Naive thymus-derived CD4-positive, alpha-beta T cell (primary cell): ENCODE measurements around the gene PLEKHH2. TPM values are rescaled to one million over a fixed set of nuclear protein-coding genes. Genes with fewer than 3 reads are reported as not detected.
"Not testable (repeated sequence)": the region's sequence is repeated elsewhere in the genome, so short reads cannot be mapped to it uniquely, and the experiment has no call there.

ENCODE experiments used
- ATAC-seq: fragments of 150-1000 bp; cut with Tn5 transposase; 2 replicates; pipeline ENCODE4 v1.10.0; 2021; ENCODE audit warnings: mild to moderate bottlenecking, moderate library complexity
- CTCF ChIA-PET: fragments of 350-600 bp; sonication (Branson Sonifier 250); formaldehyde crosslinking; loops from one replicate; lab custom pipeline; 2021; ENCODE audit warnings: antibody characterized with exemption; lab: Charles Lee
- POLR2A ChIA-PET: fragments of 350-600 bp; sonication (Branson Sonifier 250); formaldehyde crosslinking; loops from one replicate; lab custom pipeline; 2021; ENCODE audit warnings: antibody characterized with exemption, inconsistent platforms; lab: Charles Lee
- DNase-seq, 9 donors: peaks; one replicate each; pipeline versions ENCODE4 v3.0.0 to v3.0.0-alpha.2; 2020 to 2022; ENCODE audit warnings: mixed read lengths in 1 of 9
- H3K27ac ChIP-seq: one replicate; pipeline ENCODE4 v1.7.0; 2013; ENCODE audit warnings: mild to moderate bottlenecking, low read depth, low read length, moderate library complexity
- H3K27me3 ChIP-seq, 2 donors: one replicate each; pipeline ENCODE4 v1.7.0; 2013; ENCODE audit warnings: low read length in 2 of 2, mild to moderate bottlenecking in 2 of 2, moderate library complexity in 2 of 2; ENCODE audit not compliant: control insufficient read depth in 2 of 2, insufficient read depth in 2 of 2
- H3K36me3 ChIP-seq, 3 experiments: 1 replicate in 2 of 3; 2 replicates in 1 of 3; pipeline ENCODE4 v1.7.0; 2013; ENCODE audit warnings: low read length in 3 of 3, mild to moderate bottlenecking in 3 of 3, moderate library complexity in 1 of 3; ENCODE audit not compliant: insufficient read depth in 3 of 3, control insufficient read depth in 2 of 3
- H3K4me1 ChIP-seq, 2 donors: one replicate each; pipeline ENCODE4 v1.7.0; 2013; ENCODE audit warnings: low read length in 2 of 2, mild to moderate bottlenecking in 2 of 2, moderate library complexity in 1 of 2; ENCODE audit not compliant: control insufficient read depth in 2 of 2, insufficient read depth in 2 of 2
- H3K4me3 ChIP-seq: 2 replicates; pipeline ENCODE4 v1.7.0; 2013; ENCODE audit warnings: mild to moderate bottlenecking, low read length
- H3K9me3 ChIP-seq, 3 experiments: 1 replicate in 2 of 3; 2 replicates in 1 of 3; pipeline ENCODE4 v1.7.0; 2013; ENCODE audit warnings: low read length in 3 of 3; ENCODE audit not compliant: control insufficient read depth in 2 of 3
- H3K27ac Mint-ChIP-seq, 9 donors: one replicate each; pipeline ENCODE4 v1.8.0; 2020 to 2022; ENCODE audit warnings: mixed read lengths in 9 of 9, mild to moderate bottlenecking in 8 of 9, moderate library complexity in 5 of 9, inconsistent platforms in 2 of 9
- H3K27me3 Mint-ChIP-seq, 5 donors: one replicate each; pipeline ENCODE4 v1.8.0; 2021 to 2022; ENCODE audit warnings: mixed read lengths in 5 of 5, mild to moderate bottlenecking in 1 of 5
- H3K36me3 Mint-ChIP-seq, 5 donors: one replicate each; pipeline ENCODE4 v1.8.0; 2020 to 2022; ENCODE audit warnings: mixed read lengths in 5 of 5, mild to moderate bottlenecking in 3 of 5, inconsistent platforms in 1 of 5
- H3K4me1 Mint-ChIP-seq, 7 donors: one replicate each; pipeline ENCODE4 v1.8.0; 2020 to 2022; ENCODE audit warnings: mixed read lengths in 7 of 7, mild to moderate bottlenecking in 3 of 7, inconsistent platforms in 1 of 7
- H3K4me3 Mint-ChIP-seq, 10 donors: one replicate each; pipeline ENCODE4 v1.8.0; 2020 to 2022; ENCODE audit warnings: mild to moderate bottlenecking in 10 of 10, mixed read lengths in 10 of 10, moderate library complexity in 6 of 10, inconsistent platforms in 2 of 10
- H3K9me3 Mint-ChIP-seq, 11 donors: one replicate each; pipeline ENCODE4 v1.8.0; 2020 to 2022; ENCODE audit warnings: mixed read lengths in 11 of 11, mild to moderate bottlenecking in 4 of 11, inconsistent platforms in 1 of 11, moderate library complexity in 1 of 11
- intact Hi-C, 2 donors: fragments of 100-400 bp; cut with micrococcal nuclease; formaldehyde crosslinking; loops; one replicate each; pipeline ENCODE4 v1.15.1; 2023
- polyA plus RNA-seq, 2 donors: library from polyadenylated mRNA; unstranded; fragments of 300-500 nt; fragmentation: Illumina TruSeq; gene quantifications; one replicate each; pipeline ENCODE4 v1.2.3, GENCODE V29; 2021
- total RNA-seq, 6 experiments: library from RNA in 5 of 6; stranded (reverse) in 5 of 6; gene quantifications; 1 replicate in 5 of 6; 2 replicates in 1 of 6; pipeline ENCODE4 v1.2.3 and lab custom pipeline; 2021 to 2026

Gene PLEKHH2
- total and polyA plus RNA-seq, 7 experiments from 2014 or later, result 0.02 to 2.8 (median 1.9) TPM; not detected in 1

DNA sequence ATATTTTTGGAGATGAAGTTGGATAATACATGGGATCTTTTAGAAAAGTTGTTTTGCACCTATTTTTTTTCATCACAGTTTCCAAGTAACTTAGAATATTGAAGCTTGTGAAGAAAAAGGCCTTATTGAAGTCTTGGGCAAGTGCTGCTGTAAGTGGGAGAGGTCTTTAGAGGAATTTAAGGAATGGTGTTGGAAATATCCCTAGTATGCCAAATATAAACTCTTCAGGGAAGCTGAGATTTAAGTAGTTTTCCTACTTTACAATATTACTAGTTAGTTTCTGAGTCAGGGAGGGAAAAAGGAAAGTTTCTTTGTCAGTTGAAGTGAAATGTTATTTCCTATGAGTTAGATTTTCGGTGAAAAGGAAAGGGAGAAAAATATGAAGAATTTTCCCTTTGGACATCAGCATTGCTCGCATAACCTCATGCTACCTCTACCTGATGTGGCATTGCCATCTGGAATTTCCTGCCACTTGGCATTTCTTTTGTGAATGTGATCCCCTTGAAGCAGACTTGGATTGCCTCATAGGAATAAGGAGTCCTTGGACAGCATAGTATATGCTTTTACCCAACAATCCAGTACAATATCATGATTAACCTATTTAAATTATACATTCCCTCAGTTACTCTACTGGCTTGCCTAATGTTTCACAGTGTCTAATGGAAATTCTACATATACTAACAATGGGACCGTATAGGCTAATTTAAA is 12.1 kb downstream of the PLEKHH2 start:
- POLR2A ChIA-PET, result no interaction called here
- intact Hi-C loops, result no loop called here

DNA sequence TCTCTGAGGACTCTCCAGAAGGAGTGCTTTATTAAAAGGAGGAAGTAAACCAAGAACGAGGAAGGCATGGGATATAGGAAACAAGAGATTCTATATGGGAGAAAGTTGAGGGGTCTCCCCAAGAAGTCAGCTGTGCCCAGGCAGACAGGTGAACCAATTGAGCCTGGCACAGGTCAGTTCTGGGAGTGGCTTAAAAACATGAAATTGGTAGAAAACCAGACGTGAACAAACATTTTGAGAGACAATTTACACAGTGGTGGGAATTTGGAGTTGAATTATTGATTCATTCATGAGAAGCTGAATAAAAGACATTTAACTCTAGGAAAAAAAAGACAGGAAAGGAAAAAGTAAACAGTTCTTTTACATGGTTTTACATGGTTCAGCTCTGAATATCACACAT is 16.4 kb downstream of the PLEKHH2 start:
- H3K4me3 Mint-ChIP-seq, result no peak overlapping the region
- peaks cover 0 to 11% (median 0%) of the 10 kb centered on the region in 5 donors for H3K36me3 Mint-ChIP-seq
- intact Hi-C loops, result no loop called here
- H3K9me3 Mint-ChIP-seq, result peaks cover 0 to 5% (median 0%) of the 10 kb centered on the region in 11 donors
- H3K27ac Mint-ChIP-seq, result no peak overlapping the region
- no peak for DNase-seq
- Histone ChIP-seq H3K4me3 (no peak overlapping the region), H3K27ac (no peak overlapping the region), H3K9me3 (no peaks in the 10 kb centered on the region), H3K4me1 (no peaks in the 10 kb centered on the region), H3K36me3 (no peaks in the 10 kb centered on the region), H3K27me3 (no peaks in the 10 kb centered on the region)
- peaks cover 0 to 14% (median 4%) of the 10 kb centered on the region in 5 donors for H3K27me3 Mint-ChIP-seq
- POLR2A ChIA-PET, result no interaction called here
- H3K4me1 Mint-ChIP-seq, result no peaks in the 10 kb centered on the region
- CTCF ChIA-PET, result interaction anchor here (0.7 kb wide), 1 partner anchor 182 kb away, joined by 3 read pairs; no protein-coding TSS in a partner anchor
- ATAC-seq, result no peak

More for the DNA sequence above, 12.1 kb downstream of the PLEKHH2 start:
- DNase-seq, result no peak
- Mint-ChIP-seq H3K4me1 (no peaks in the 10 kb centered on the region), H3K9me3 (no peaks in the 10 kb centered on the region), H3K4me3 (no peak overlapping the region), H3K27me3 (peaks cover 0 to 17% (median 6%) of the 10 kb centered on the region in 5 donors), H3K36me3 (peaks cover 0 to 11% (median 0%) of the 10 kb centered on the region in 5 donors), H3K27ac (no peak overlapping the region)
- no peaks in the 10 kb centered on the region for H3K36me3 ChIP-seq
- no peaks in the 10 kb centered on the region for H3K27me3 ChIP-seq
- H3K27ac ChIP-seq, result no peak overlapping the region
- H3K4me3 ChIP-seq, result no peak overlapping the region
- no peak for ATAC-seq
- H3K9me3 ChIP-seq, result no peaks in the 10 kb centered on the region
- H3K4me1 ChIP-seq, result no peaks in the 10 kb centered on the region
- CTCF ChIA-PET, result no interaction called here

DNA sequence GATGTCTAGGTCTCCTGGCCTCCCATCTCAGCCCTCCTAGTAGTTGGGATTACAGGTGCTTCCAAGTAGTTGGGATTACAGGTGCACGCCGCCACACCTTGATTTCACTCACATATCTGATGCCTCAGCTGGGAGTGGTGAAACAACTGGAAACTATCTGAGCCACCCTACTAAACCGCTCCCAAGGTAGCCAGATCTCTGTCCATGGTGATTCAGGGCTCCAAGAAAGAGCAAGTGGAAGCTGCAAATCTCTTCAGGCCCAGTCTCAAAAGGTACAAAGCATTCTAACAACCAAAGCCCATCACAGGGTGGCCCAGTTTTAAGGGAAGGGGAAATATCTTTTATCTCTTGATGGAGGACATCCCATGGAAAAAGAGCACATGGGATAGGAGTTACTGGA is 20.2 kb downstream of the PLEKHH2 start:
- ATAC-seq, result no peak
- H3K4me3 ChIP-seq, result no peak overlapping the region
- Mint-ChIP-seq H3K4me1 (no peaks in the 10 kb centered on the region), H3K27ac (no peak overlapping the region), H3K27me3 (peaks cover 0 to 8% (median 4%) of the 10 kb centered on the region in 5 donors), H3K9me3 (peaks cover 0 to 5% (median 0%) of the 10 kb centered on the region in 11 donors), H3K36me3 (peaks cover 0 to 11% (median 0%) of the 10 kb centered on the region in 5 donors), H3K4me3 (no peak overlapping the region)
- intact Hi-C loops, result no loop called here
- no peaks in the 10 kb centered on the region for H3K4me1 ChIP-seq
- ChIA-PET CTCF (no interaction called here), POLR2A (no interaction called here)
- no peak overlapping the region for H3K27ac ChIP-seq
- no peaks in the 10 kb centered on the region for H3K36me3 ChIP-seq
- DNase-seq, result no peak
- no peaks in the 10 kb centered on the region for H3K9me3 ChIP-seq
- no peaks in the 10 kb centered on the region for H3K27me3 ChIP-seq

DNA sequence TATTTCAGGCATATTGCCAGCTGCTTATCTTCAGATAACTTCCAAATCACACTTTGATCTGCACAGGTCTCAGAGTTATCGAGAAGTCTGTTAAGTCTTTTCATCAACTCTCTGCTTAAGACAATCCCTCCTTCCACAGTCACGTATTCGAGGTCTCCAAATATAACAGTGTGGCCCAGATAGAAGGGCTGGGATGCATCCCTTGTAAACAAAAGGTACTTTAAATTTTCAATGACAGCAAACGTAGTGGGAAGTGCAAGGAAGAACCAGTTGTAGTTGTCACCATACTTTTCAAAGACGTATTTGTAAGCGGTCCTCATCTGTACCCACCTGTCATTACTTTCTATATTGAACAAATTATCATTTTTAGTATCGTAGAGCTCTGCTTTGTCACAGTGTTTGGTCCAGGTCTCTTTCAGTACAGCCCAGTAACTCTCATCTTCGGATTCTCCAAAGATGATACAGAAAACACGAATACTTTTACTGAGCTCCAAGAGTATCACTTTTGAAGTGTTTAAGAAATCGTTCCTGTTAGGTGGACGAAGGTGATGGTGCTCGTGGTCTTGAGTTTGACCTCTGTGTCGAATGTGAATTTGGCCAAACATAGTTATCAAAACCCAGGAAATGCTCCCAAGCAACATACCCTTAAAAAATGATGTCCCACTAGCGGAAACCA is 38.7 kb downstream of the PLEKHH2 start:
- H3K27ac Mint-ChIP-seq, result no peak overlapping the region
- Histone ChIP-seq H3K4me3 (peak overlapping the region; percentile 45), H3K27me3 (peaks cover 0 to 6% of the 10 kb centered on the region in 2 donors), H3K9me3 (no peaks in the 10 kb centered on the region), H3K4me1 (no peaks in the 10 kb centered on the region), H3K36me3 (no peaks in the 10 kb centered on the region), H3K27ac (no peak overlapping the region)
- CTCF ChIA-PET, result no interaction called here
- intact Hi-C loops, result no loop called here
- H3K4me3 Mint-ChIP-seq, result peak overlapping the region in 9 of 10 donors; percentile 3 to 75 (median 56)
- DNase-seq (no peak), ATAC-seq (no peak)
- peaks cover 1 to 19% (median 6%) of the 10 kb centered on the region in 5 donors for H3K36me3 Mint-ChIP-seq
- POLR2A ChIA-PET, result no interaction called here
- H3K27me3 Mint-ChIP-seq, result peaks cover 18 to 36% (median 22%) of the 10 kb centered on the region in 5 donors
- H3K4me1 Mint-ChIP-seq, result peaks cover 0 to 14% (median 3%) of the 10 kb centered on the region in 7 donors
- H3K9me3 Mint-ChIP-seq, result peaks cover 5 to 29% (median 15%) of the 10 kb centered on the region in 11 donors

DNA sequence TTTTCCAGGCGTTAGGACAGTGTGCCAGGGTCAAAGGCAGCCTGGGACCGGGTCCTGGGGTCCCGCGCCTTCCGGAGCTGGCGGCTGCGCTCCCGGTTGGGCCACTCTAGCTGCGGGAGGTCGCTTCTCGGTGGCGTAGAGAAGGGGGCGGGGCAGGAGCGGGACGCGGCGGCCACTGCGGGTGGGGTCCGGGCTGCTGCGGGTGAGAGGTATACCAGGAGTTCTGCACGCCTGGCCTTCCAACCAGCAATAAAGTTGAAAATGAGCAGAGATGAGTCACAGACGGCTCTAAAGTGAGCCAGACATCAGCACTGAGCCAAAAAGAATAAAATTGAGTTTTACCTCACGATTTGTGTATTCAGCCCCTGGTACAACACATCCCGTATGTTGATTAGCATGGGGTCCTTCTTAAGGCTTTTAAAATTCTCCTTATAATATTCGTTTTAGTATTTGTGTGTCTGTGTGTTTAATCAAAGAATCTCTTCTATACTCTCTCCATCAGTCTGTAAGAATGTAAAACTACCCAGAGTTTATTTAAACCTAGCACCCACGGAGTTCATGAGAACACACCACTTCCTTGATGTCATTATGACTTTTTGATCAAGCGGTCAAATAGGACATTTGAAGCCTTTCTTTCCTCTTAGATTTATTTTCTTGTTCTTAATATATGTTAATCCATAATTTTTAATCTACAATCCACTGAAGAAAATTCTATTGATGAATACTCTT is 39.4 kb downstream of the PLEKHH2 start, which contains the start of gene C1GALT1C1L:
C1GALT1C1L (minus strand) TSS at position 108 of the 729 bp plus-strand sequence; CDS start at position 1, 107 bp downstream.
- Histone ChIP-seq H3K9me3 (no peaks in the 10 kb centered on the region), H3K4me1 (no peaks in the 10 kb centered on the region), H3K36me3 (no peaks in the 10 kb centered on the region), H3K27me3 (peaks cover 0 to 6% of the 10 kb centered on the region in 2 donors), H3K4me3 (peak within 1 kb of the TSS; percentile 45), H3K27ac (no peak within 1 kb of the TSS)
- Mint-ChIP-seq H3K36me3 (peaks cover 1 to 19% (median 6%) of the 10 kb centered on the region in 5 donors), H3K9me3 (peaks cover 5 to 28% (median 14%) of the 10 kb centered on the region in 11 donors), H3K4me3 (peak within 1 kb of the TSS; percentile 23 to 75 (median 56)), H3K4me1 (peaks cover 0 to 14% (median 3%) of the 10 kb centered on the region in 7 donors), H3K27me3 (peaks cover 18 to 35% (median 22%) of the 10 kb centered on the region in 5 donors), H3K27ac (no peak within 1 kb of the TSS)
- ChIA-PET CTCF (no interaction called here), POLR2A (no interaction called here)
- DNase-seq (peak in 3 of 9 donors; percentile 5 to 31 (median 11)), ATAC-seq (peak; percentile 60)
- intact Hi-C loops, result no loop called here

DNA sequence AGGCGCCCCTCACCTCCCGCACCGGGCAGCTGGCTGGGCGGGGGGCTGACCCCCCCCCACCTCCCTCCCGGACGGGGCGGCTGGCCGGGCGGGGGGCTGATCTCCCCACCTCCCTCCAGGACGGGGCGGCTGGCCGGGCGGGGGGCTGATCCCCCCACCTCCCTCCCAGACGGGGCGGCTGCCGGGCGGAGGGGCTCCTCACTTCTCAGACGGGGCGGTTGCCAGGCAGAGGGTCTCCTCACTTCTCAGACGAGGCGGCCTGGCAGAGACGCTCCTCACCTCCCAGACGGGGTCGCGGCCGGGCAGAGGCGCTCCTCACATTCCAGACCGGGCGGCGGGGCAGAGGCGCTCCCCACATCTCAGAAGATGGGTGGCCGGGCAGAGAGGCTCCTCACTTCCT is 40.7 kb downstream of the PLEKHH2 start:
- H3K27ac ChIP-seq, H3K9me3 ChIP-seq, POLR2A ChIA-PET, H3K4me1 ChIP-seq, H3K4me3 Mint-ChIP-seq, H3K36me3 Mint-ChIP-seq, intact Hi-C loops, H3K4me3 ChIP-seq, H3K27ac Mint-ChIP-seq, H3K36me3 ChIP-seq, H3K27me3 ChIP-seq, ATAC-seq, CTCF ChIA-PET, DNase-seq: not testable (repeated sequence)
- peaks cover 13 to 28% (median 16%) of the 10 kb centered on the region in 5 donors for H3K27me3 Mint-ChIP-seq
- H3K9me3 Mint-ChIP-seq, result peaks cover 0 to 15% (median 2%) of the 10 kb centered on the region in 11 donors
- peaks cover 0 to 14% (median 3%) of the 10 kb centered on the region in 7 donors for H3K4me1 Mint-ChIP-seq
